NCI-H1930 (cell line): ENCODE measurements around the gene NANOGP8.
"Not testable (repeated sequence)": the region's sequence is repeated elsewhere in the genome, so short reads cannot be mapped to it uniquely, and the experiment has no call there.

Experiments used
- DNase-seq, 2 experiments: peaks; one replicate each; lab custom pipeline; 2025; lab: John Stamatoyannopoulos, UW

NANOGP8 gene

DNA sequence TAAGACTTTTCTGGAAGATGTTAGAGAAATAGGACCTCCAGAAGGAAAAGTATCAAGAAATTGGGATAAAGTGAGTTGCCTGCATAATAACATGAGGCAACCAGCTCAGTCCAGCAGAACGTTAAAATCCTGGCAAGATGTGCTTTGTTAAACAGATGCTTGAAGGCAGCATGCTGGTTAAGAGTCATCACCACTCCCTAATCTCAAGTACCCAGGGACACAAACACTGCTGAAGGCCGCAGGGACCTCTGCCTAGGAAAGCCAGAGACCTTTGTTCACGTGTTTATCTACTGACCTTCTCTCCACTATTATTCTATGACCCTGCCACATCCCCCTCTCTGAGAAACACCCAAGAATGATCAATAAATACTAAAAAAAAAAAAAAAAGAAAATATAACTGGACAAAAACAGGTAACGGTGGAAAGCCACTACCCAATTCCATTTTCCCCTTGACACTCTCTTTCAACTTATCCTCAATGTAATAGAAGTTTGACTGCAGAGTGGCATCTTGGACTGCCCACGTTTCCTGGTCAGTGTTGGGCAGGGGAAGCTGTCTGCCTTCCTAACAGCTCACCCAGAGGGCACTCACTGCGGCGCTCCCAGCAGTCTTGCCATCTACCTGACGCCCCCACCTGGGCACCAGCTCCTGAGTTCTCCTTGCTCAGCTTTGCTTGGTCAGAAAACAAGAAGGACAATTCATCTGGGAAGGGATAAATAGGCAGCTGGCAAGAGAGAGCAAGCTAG, at the start of gene NANOGP8:
Gene NANOGP8, minus strand, starts transcription at position 120 of the 744 bp plus-strand sequence. CDS start 185 bp downstream, outside the sequence.
- DNase-seq, result not testable (repeated sequence)

- DNase-seq, result no peak
Measured at GRCh38 chr15:35134299-35134698, 49.2 kb upstream of the NANOGP8 start.

DNA sequence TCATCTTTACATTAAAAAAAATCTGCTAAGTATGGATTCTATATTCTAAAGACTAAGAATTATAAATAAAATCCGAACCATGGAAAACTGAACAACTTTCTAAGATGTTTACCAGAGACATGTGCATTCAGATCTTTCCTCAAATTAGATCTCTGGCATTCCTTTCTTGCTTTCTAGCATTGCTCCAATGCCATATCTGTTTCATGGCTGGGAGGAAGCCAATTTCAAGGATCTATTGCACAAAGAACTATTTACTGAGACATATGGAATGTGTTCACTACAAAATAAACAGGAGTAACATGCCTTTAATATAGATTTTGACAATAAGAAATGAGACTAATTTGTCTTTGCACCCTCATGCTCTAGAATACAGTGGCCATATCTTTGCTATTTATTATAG, 45.1 kb upstream of the NANOGP8 start:
- DNase-seq, result no peak

- no peak for DNase-seq
Measured at GRCh38 chr15:35129361-35129760, 44.3 kb upstream of the NANOGP8 start.

GRCh38 chr15:35127717-35128116, 42.6 kb upstream of the NANOGP8 start:
- no peak for DNase-seq

GRCh38 chr15:35126236-35126635, 41.1 kb upstream of the NANOGP8 start:
- DNase-seq, result no peak

DNA sequence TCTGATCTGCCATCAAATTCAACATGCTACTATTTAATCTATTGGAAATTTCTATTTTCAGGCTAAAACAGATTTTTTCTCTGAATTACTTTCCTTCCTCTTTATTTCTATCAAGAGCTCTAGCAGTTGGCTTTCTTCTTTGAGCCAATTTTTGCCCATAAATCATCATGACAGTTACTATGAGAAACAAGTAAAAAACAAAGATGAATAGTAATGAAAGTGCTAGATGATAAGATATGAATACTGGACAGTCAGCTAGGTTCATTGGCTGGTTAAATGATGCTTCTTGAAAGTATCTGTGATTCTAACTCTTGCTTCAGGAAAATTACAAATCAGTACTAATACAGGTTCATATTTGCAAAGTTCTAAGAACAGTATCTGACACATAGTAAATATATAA, 38.6 kb upstream of the NANOGP8 start:
- no peak for DNase-seq

DNA sequence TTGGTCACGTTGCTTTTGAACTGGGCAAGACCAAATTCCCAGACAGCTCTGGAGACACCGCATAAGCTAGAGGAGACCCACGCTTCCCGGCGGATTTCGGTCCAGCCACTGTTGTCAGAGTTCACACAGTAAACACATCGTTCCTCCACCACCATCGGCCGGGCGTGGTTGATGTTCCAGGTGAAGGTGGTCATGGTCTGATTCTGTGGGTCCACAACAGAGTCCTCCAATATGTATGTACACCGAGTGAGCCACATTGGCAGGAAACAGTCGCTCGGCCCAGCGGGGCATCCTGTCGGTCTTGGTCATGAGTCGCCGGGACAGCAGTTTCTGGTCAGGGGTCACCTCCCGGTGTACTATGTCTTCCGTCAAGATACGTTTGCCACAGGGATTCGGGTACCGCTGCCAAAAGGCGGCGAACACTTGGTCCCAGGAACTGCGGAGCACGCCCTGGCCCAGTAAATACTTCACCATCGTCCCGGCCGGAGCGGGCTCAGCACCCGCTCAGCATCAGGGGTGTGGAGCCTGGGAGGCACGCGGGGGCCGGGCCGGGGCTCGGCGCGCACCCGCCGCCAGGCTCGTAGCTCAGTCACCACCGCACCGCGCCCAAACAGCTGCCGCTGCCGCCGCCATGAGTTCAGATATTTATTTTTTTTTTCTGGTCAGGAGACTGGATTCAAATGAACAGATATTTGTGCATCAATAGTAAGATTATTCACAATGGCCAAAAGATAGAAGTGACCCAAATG, 36.7 kb upstream of the NANOGP8 start:
- DNase-seq, result no peak

DNA sequence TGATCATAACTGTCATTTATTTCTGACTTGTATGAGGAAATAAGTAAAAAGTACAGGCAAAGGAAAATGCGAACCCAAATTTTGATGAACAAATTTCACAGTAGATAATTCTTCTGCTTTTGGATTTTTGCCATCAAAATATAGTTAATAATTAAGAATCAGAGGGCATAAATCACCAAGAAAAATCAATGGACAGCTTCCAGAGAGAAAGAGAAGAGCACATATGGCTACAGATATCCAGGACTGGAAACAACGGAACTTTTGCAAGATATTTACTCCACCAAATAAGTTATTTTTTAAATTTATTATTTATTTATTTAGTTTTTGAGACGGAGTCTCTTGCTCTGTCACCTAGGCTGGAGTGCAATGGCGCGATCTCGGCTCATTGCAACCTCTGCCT, 35.1 kb upstream of the NANOGP8 start:
- no peak for DNase-seq

- DNase-seq, result no peak
Measured at GRCh38 chr15:35118960-35119359, 33.9 kb upstream of the NANOGP8 start.

GRCh38 chr15:35117543-35118265, 32.6 kb upstream of the NANOGP8 start:
- no peak for DNase-seq

GRCh38 chr15:35115155-35115725, 30.1 kb upstream of the NANOGP8 start:
- peak; percentile 63 to 82 for DNase-seq

- DNase-seq, result no peak
Measured at GRCh38 chr15:35112346-35112745, 27.3 kb upstream of the NANOGP8 start.

DNA sequence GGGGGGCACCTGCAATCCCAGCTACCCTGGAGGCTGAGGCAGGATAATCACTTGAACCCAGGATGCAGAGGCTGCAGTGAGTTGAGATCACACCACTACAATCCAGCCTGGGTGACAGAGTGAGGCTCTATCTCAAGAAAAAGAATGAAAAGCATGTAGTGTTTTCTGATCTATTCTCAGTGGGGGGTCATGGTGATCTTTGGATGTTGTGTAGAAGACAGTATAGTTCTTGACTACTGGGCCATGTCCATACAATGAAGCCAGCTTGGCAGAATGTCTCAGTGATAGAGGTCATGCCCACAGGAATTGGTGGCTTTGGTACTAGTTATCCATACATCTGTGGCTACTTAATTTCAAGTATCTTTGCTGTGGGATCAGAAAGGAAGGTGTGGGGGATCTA, 26.8 kb upstream of the NANOGP8 start:
- DNase-seq, result no peak

DNA sequence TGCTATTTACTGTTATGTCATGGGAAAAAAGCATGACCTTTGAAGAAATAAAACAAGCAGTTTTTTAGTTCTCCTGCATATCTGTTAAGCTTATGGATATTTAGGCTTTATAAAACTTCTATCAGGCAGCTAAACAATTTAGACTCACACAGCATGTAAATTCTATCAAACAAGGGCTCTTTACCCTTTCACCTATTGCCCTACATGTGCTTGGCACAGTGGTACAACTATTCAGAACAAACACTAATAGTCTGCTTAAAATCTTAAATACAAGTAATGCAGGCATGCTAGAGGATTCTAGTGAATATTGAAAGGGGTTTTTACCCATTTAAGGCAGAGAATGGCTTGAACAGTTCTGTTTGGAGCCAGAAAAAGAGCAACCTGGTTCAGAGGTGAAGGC, 23.4 kb upstream of the NANOGP8 start:
- no peak for DNase-seq

DNA sequence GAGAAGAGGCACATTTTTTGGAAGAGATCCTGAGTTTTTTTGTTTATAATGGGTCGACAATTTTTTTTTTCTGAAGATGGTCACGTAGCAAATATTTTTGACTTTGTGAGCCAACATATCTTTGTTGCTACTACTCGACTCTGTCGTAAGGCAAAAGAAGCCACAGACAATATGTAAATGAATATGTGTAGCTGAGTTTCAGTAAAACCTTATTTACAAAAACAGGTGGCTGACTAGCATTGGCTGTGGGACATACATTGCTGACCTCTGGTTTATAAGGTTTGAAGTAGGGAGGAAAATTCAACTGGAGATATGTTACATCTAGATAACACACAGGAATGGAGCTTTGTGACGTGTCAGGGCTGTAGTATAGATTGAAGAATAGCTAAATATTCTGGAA, 22.5 kb upstream of the NANOGP8 start:
- DNase-seq, result no peak

DNA sequence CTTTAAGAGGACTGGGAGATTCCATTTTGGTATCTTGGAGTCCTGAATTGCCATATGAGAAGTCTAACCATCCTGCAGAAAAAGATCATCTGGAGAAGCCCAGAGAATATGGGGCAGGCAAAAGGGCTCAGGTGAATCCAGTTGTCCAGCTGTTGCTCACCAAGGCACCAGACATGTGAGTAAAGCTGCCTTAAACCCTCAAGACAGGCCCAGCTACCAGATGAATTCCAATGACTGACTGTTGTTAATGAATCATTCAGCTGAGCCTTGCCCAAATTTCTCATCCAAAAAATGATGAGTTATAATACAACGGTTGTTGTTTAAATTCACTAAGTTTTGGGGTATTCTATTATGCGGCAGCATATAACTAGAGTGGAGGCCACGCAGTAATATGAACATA, 22.0 kb upstream of the NANOGP8 start:
- no peak for DNase-seq

DNA sequence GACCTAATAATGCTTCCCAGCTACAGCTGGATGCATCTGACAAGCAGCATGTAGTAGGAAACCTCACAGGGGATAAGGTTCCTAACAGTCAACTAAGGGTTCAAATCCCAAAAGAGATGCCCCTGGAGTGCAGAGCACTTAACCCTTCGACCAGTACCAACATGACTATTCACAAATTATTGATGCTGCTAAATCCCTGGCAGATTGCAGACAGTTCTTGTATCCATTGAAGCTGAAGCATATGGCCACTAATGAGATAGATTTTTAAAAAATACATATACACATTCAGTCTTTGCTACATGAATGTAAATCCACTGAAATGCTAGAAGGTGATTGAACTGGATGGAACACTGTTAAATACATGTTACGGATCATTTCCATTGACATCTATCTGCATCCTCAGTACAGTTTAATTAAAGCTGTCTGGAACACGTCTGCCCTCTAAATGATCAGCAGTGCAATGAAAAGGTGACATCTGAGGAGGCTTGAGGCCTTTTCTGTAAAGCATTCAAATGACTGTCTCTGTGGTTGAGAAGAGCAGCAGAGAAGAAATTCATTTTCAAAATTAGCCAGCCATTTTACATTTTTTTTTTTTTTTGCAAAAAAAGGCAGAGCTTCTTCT, 19.5 kb upstream of the NANOGP8 start:
- no peak for DNase-seq

DNA sequence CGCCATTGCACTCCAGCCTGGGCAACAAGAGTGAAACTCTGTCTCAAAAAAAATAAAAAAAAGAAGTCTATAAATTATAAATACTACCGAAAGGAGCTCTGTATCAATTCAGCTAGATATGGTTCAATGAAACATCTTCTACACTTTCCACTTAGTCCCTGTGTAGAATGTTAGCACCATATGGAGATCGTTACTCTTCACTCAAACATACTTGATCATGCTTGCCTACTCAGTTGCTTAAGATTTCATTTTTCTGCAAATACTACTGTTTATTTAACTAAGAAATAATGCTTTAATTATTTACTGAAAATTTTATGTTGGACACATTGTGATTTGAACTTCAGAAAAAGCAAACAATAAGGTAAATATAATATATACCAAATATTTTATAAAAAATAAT, 17.1 kb upstream of the NANOGP8 start:
- DNase-seq, result no peak

GRCh38 chr15:35101335-35101734, 16.2 kb upstream of the NANOGP8 start:
- DNase-seq, result no peak

DNA sequence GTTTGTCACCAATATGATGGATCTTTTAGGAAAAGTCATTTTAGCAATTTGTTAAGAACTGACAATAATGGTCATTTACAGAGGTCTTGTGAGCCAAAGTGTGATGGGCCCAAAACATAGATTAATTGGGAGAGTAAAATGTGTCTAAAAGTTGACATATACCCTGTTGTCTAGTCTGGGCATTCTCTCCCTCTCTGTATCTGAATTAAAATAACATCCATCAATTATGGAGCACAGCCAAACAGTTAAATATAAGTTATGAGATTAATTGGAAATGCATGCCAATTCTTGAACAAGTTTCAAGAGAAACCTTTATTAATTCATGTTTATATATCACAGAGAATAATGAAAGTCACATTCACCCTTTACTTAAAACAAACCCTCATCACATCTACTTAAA, 13.6 kb upstream of the NANOGP8 start:
- no peak for DNase-seq

- no peak for DNase-seq
Measured at GRCh38 chr15:35095941-35096340, 10.8 kb upstream of the NANOGP8 start.
